HL-60 (cell line): ENCODE measurements around the gene GAB4.
"Not testable (repeated sequence)": the region's sequence is repeated elsewhere in the genome, so short reads cannot be mapped to it uniquely, and the experiment has no call there.

Experiments used
- CTCF ChIP-seq: IDR thresholded peaks from one replicate; pipeline ENCODE4 v1.5.1; 2011; ENCODE audit warnings: low read length, control low read depth, inconsistent platforms; ENCODE audit not compliant: insufficient read depth
- GABPA ChIP-seq: IDR thresholded peaks from 2 replicates; pipeline ENCODE4 v1.6.1; 2012; ENCODE audit warnings: low read depth
- POLR2AphosphoS5 ChIP-seq: IDR thresholded peaks from 2 replicates; pipeline ENCODE4 v1.6.1; 2012; ENCODE audit warnings: low read depth

- not testable (repeated sequence) for TF ChIP-seq CTCF, GABPA, POLR2AphosphoS5
Measured at GRCh38 chr22:17035976-17036841, 28.2 kb upstream of the GAB4 start.
